H1 (cell line): ENCODE results near the gene AKT1. TPM values are rescaled to one million over a fixed set of nuclear protein-coding genes. Genes with fewer than 3 reads are reported as not detected.

Source experiments
- CHD1 ChIP-seq: IDR thresholded peaks from 2 replicates; pipeline ENCODE4 v1.6.1; 2012; ENCODE audit warnings: low read depth, low read length, improper control_type of control experiment
- CREB1 ChIP-seq: IDR thresholded peaks from 2 replicates; pipeline ENCODE4 v1.6.1; 2012; ENCODE audit warnings: inconsistent platforms
- EZH2 ChIP-seq: fragments of 200-600 bp; sonication (generic); IDR thresholded peaks from 2 replicates; pipeline ENCODE4 v1.7.1; 2012; ENCODE audit warnings: low read depth, mild to moderate bottlenecking, moderate library complexity, low read length, inconsistent platforms; ENCODE audit not compliant: severe bottlenecking
- JUN ChIP-seq: IDR thresholded peaks from 2 replicates; pipeline ENCODE4 v1.6.1; 2011; ENCODE audit warnings: low read depth, mild to moderate bottlenecking, improper control_type of control experiment, low read length
- MAFK ChIP-seq: IDR thresholded peaks from 2 replicates; pipeline ENCODE4 v1.6.1; 2012; ENCODE audit warnings: low read depth, mild to moderate bottlenecking, improper control_type of control experiment, low read length
- SIN3A ChIP-seq, 2 experiments: IDR thresholded peaks in 1 of 2; conservative IDR thresholded peaks in 1 of 2; 2 replicates each; pipeline ENCODE4 v1.6.1; 2011 to 2012; ENCODE audit warnings: low read length in 2 of 2, improper control_type of control experiment in 1 of 2, low read depth in 1 of 2, mild to moderate bottlenecking in 1 of 2
- ZNF274 ChIP-seq: IDR thresholded peaks from 2 replicates; pipeline ENCODE4 v1.7.0; 2012; ENCODE audit warnings: low read length, borderline replicate concordance; ENCODE audit errors: extremely low read depth
- polyA plus RNA-seq, 7 experiments: library from polyadenylated mRNA; depleted of rRNA in 3 of 7; stranded (reverse) in 5 of 7; unstranded in 2 of 7; fragments of >200 nt in 5 of 7; fragments of 200-250 nt in 2 of 7; gene quantifications; 1 replicate in 5 of 7; 2 replicates in 1 of 7; 4 replicates in 1 of 7; pipeline versions ENCODE4 v1.2.1 to v1.2.3, GENCODE V29; 2011 to 2013; ENCODE audit warnings: missing spikeins in 2 of 7, mixed read lengths in 2 of 7
- total RNA-seq: library from RNA; stranded (reverse); fragmentation: NEBNext Ultra II Directional; extraction: Animal tissue kit (Norgen Biotek cat#: 25700); gene quantifications from 2 replicates; pipeline ENCODE4 v1.2.1, GENCODE V29; 2021
- TF ChIP-seq, protein P1 (sequence below): fragments of 300-600 bp; sonication (generic); IDR thresholded peaks from 2 replicates; pipeline ENCODE4 v1.7.1; 2012; ENCODE audit warnings: low read length, moderate library complexity, mild to moderate bottlenecking, inconsistent platforms; ENCODE audit not compliant: insufficient replicate concordance

Gene AKT1
- total and polyA plus RNA-seq, 2 of the 8 experiments (the other 6 are each of a cell fraction or from before 2014, with no cell fraction given) = 68.1 to 71.5 TPM

- TF ChIP-seq EZH2 (no peak), CREB1 (no peak), SIN3A (conservative IDR thresholded peaks at IDR 0.05 in 1 of 2, IDR thresholded peaks at IDR 0.05 in 1 of 2; ENCODE audit: low read depth in 1 of 2, low read length in 2 of 2) (no peak), ZNF274 (no peak), MAFK (no peak), JUN (no peak), CHD1 (no peak)
- TF ChIP-seq, protein P1, sequence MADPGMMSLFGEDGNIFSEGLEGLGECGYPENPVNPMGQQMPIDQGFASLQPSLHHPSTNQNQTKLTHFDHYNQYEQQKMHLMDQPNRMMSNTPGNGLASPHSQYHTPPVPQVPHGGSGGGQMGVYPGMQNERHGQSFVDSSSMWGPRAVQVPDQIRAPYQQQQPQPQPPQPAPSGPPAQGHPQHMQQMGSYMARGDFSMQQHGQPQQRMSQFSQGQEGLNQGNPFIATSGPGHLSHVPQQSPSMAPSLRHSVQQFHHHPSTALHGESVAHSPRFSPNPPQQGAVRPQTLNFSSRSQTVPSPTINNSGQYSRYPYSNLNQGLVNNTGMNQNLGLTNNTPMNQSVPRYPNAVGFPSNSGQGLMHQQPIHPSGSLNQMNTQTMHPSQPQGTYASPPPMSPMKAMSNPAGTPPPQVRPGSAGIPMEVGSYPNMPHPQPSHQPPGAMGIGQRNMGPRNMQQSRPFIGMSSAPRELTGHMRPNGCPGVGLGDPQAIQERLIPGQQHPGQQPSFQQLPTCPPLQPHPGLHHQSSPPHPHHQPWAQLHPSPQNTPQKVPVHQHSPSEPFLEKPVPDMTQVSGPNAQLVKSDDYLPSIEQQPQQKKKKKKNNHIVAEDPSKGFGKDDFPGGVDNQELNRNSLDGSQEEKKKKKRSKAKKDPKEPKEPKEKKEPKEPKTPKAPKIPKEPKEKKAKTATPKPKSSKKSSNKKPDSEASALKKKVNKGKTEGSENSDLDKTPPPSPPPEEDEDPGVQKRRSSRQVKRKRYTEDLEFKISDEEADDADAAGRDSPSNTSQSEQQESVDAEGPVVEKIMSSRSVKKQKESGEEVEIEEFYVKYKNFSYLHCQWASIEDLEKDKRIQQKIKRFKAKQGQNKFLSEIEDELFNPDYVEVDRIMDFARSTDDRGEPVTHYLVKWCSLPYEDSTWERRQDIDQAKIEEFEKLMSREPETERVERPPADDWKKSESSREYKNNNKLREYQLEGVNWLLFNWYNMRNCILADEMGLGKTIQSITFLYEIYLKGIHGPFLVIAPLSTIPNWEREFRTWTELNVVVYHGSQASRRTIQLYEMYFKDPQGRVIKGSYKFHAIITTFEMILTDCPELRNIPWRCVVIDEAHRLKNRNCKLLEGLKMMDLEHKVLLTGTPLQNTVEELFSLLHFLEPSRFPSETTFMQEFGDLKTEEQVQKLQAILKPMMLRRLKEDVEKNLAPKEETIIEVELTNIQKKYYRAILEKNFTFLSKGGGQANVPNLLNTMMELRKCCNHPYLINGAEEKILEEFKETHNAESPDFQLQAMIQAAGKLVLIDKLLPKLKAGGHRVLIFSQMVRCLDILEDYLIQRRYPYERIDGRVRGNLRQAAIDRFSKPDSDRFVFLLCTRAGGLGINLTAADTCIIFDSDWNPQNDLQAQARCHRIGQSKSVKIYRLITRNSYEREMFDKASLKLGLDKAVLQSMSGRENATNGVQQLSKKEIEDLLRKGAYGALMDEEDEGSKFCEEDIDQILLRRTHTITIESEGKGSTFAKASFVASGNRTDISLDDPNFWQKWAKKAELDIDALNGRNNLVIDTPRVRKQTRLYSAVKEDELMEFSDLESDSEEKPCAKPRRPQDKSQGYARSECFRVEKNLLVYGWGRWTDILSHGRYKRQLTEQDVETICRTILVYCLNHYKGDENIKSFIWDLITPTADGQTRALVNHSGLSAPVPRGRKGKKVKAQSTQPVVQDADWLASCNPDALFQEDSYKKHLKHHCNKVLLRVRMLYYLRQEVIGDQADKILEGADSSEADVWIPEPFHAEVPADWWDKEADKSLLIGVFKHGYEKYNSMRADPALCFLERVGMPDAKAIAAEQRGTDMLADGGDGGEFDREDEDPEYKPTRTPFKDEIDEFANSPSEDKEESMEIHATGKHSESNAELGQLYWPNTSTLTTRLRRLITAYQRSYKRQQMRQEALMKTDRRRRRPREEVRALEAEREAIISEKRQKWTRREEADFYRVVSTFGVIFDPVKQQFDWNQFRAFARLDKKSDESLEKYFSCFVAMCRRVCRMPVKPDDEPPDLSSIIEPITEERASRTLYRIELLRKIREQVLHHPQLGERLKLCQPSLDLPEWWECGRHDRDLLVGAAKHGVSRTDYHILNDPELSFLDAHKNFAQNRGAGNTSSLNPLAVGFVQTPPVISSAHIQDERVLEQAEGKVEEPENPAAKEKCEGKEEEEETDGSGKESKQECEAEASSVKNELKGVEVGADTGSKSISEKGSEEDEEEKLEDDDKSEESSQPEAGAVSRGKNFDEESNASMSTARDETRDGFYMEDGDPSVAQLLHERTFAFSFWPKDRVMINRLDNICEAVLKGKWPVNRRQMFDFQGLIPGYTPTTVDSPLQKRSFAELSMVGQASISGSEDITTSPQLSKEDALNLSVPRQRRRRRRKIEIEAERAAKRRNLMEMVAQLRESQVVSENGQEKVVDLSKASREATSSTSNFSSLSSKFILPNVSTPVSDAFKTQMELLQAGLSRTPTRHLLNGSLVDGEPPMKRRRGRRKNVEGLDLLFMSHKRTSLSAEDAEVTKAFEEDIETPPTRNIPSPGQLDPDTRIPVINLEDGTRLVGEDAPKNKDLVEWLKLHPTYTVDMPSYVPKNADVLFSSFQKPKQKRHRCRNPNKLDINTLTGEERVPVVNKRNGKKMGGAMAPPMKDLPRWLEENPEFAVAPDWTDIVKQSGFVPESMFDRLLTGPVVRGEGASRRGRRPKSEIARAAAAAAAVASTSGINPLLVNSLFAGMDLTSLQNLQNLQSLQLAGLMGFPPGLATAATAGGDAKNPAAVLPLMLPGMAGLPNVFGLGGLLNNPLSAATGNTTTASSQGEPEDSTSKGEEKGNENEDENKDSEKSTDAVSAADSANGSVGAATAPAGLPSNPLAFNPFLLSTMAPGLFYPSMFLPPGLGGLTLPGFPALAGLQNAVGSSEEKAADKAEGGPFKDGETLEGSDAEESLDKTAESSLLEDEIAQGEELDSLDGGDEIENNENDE = no peak
- TF ChIP-seq, all 59 proteins: peak for 0
These were observed 69.6 kb downstream of the AKT1 start (continued) for GRCh38 chr14:104725772-104726548.
